Astrocyte (in vitro differentiated cells and primary cell): ENCODE data around the gene PTPN1.

Source experiments
- CTCF ChIP-seq: IDR thresholded peaks from 2 replicates; pipeline ENCODE4 v1.5.1; 2011; ENCODE audit warnings: low read depth, mild to moderate bottlenecking, inconsistent platforms, low read length, moderate library complexity; ENCODE audit not compliant: insufficient read depth
- EZH2 ChIP-seq: IDR thresholded peaks from 2 replicates; pipeline ENCODE4 v1.6.1; 2012; ENCODE audit warnings: mild to moderate bottlenecking, low read length, inconsistent platforms; ENCODE audit not compliant: insufficient read depth

- TF ChIP-seq CTCF (no peak), EZH2 (no peak)
Measured at GRCh38 chr20:50555662-50556061, 45.5 kb downstream of the PTPN1 start.
